Measurements from ENCODE around the gene EEA1. TPM values are rescaled to one million over a fixed set of nuclear protein-coding genes. Genes with fewer than 3 reads are reported as not detected.

EEA1 gene
- total RNA-seq, 1 experiment from 2014 or later: 68.9 TPM

GRCh38 chr12:92735131-92735721 lies 193.9 kb downstream of the EEA1 start:
- Histone ChIP-seq H3K36me3 (ENCODE audit: control insufficient read depth, insufficient read depth, low read length) (no peaks in the 10 kb centered on the region), H3K9me3 (no peaks in the 10 kb centered on the region), H3K4me3 (ENCODE audit: low read depth, low read length) (no peak overlapping the region), H3K27me3 (replicated peaks; ENCODE audit: control insufficient read depth, insufficient read depth, low read length) (no peaks in the 10 kb centered on the region), H3K4me1 (no peaks in the 10 kb centered on the region)
- ChIA-PET POLR2A (no interaction called here), CTCF (interaction anchor here (0.7 kb wide), 1 partner anchor 12 kb away, joined by 3 read pairs; no protein-coding TSS in a partner anchor)
- no peak for DNase-seq
- Mint-ChIP-seq H3K9me3 (ENCODE audit: unreplicated experiment) (no peaks in the 10 kb centered on the region), H3K27me3 (ENCODE audit: insufficient read depth, unreplicated experiment) (peaks cover 23% of the 10 kb centered on the region), H3K27ac (ENCODE audit: unreplicated experiment) (no peak overlapping the region), H3K4me1 (ENCODE audit: low read depth, unreplicated experiment) (no peaks in the 10 kb centered on the region), H3K4me3 (ENCODE audit: unreplicated experiment) (no peak overlapping the region), H3K36me3 (ENCODE audit: insufficient read depth, unreplicated experiment) (no peaks in the 10 kb centered on the region)
- TF ChIP-seq, protein P1, sequence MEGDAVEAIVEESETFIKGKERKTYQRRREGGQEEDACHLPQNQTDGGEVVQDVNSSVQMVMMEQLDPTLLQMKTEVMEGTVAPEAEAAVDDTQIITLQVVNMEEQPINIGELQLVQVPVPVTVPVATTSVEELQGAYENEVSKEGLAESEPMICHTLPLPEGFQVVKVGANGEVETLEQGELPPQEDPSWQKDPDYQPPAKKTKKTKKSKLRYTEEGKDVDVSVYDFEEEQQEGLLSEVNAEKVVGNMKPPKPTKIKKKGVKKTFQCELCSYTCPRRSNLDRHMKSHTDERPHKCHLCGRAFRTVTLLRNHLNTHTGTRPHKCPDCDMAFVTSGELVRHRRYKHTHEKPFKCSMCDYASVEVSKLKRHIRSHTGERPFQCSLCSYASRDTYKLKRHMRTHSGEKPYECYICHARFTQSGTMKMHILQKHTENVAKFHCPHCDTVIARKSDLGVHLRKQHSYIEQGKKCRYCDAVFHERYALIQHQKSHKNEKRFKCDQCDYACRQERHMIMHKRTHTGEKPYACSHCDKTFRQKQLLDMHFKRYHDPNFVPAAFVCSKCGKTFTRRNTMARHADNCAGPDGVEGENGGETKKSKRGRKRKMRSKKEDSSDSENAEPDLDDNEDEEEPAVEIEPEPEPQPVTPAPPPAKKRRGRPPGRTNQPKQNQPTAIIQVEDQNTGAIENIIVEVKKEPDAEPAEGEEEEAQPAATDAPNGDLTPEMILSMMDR (IDR thresholded peaks at IDR 0.05; ENCODE audit: insufficient read depth in 1 of 2, low read depth in 1 of 2, low read length in 1 of 2, severe bottlenecking in 1 of 2, unreplicated experiment in 1 of 2): no peak
- intact Hi-C loops (cut with micrococcal nuclease; ENCODE audit: unreplicated experiment): no loop called here
- no TSS peak for BruUV-seq (replicated peaks)

DNA sequence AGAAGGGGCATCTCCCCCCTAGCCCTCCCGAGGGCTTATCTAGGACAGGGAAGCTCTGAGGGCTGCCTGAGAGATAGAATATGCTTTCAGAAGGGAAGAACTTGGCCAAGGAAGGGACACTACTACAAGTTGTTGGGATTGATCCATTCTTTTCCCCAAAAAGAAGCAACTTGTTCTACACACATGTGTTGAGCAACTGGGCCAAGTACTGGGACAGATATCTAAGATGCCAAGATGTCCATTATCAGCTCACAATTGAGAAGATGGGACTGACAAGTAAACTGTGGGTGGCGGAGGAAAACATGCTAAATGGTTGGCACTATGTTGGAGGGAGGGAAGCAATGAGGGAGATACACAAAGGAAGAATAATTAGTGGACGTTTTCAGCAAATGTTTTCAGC lies 195.4 kb downstream of the EEA1 start:
- H3K9me3 Mint-ChIP-seq (ENCODE audit: unreplicated experiment): no peaks in the 10 kb centered on the region
- BruUV-seq (replicated peaks): no TSS peak
- peaks cover 23% of the 10 kb centered on the region for H3K27me3 Mint-ChIP-seq (ENCODE audit: insufficient read depth, unreplicated experiment)
- H3K27ac Mint-ChIP-seq (ENCODE audit: unreplicated experiment): no peak overlapping the region
- ChIA-PET POLR2A (no interaction called here), CTCF (no interaction called here)
- no peak for DNase-seq
- no peak overlapping the region for H3K4me3 ChIP-seq (ENCODE audit: low read depth, low read length)
- intact Hi-C loops (cut with micrococcal nuclease; ENCODE audit: unreplicated experiment): no loop called here
- no peaks in the 10 kb centered on the region for H3K36me3 ChIP-seq (ENCODE audit: control insufficient read depth, insufficient read depth, low read length)
- H3K4me1 Mint-ChIP-seq (ENCODE audit: low read depth, unreplicated experiment): no peaks in the 10 kb centered on the region
- no peaks in the 10 kb centered on the region for H3K9me3 ChIP-seq
- TF ChIP-seq, protein P1 (IDR thresholded peaks at IDR 0.05; ENCODE audit: insufficient read depth in 1 of 2, low read depth in 1 of 2, low read length in 1 of 2, severe bottlenecking in 1 of 2, unreplicated experiment in 1 of 2): no peak
- no peaks in the 10 kb centered on the region for H3K4me1 ChIP-seq
- H3K27me3 ChIP-seq (replicated peaks; ENCODE audit: control insufficient read depth, insufficient read depth, low read length): no peaks in the 10 kb centered on the region
- H3K4me3 Mint-ChIP-seq (ENCODE audit: unreplicated experiment): no peak overlapping the region
- no peaks in the 10 kb centered on the region for H3K36me3 Mint-ChIP-seq (ENCODE audit: insufficient read depth, unreplicated experiment)

GRCh38 chr12:92733181-92733580 lies 195.9 kb downstream of the EEA1 start:
- H3K9me3 Mint-ChIP-seq (ENCODE audit: unreplicated experiment): no peaks in the 10 kb centered on the region
- TF ChIP-seq, protein P1 (IDR thresholded peaks at IDR 0.05; ENCODE audit: insufficient read depth in 1 of 2, low read depth in 1 of 2, low read length in 1 of 2, severe bottlenecking in 1 of 2, unreplicated experiment in 1 of 2): no peak
- no peaks in the 10 kb centered on the region for H3K36me3 Mint-ChIP-seq (ENCODE audit: insufficient read depth, unreplicated experiment)
- intact Hi-C loops (cut with micrococcal nuclease; ENCODE audit: unreplicated experiment): no loop called here
- ChIA-PET POLR2A (no interaction called here), CTCF (no interaction called here)
- Histone ChIP-seq H3K36me3 (ENCODE audit: control insufficient read depth, insufficient read depth, low read length) (no peaks in the 10 kb centered on the region), H3K4me1 (no peaks in the 10 kb centered on the region), H3K9me3 (no peaks in the 10 kb centered on the region), H3K27me3 (replicated peaks; ENCODE audit: control insufficient read depth, insufficient read depth, low read length) (no peaks in the 10 kb centered on the region), H3K4me3 (ENCODE audit: low read depth, low read length) (no peak overlapping the region)
- no peak overlapping the region for H3K27ac Mint-ChIP-seq (ENCODE audit: unreplicated experiment)
- no peak overlapping the region for H3K4me3 Mint-ChIP-seq (ENCODE audit: unreplicated experiment)
- BruUV-seq (replicated peaks): no TSS peak
- DNase-seq: no peak
- no peaks in the 10 kb centered on the region for H3K4me1 Mint-ChIP-seq (ENCODE audit: low read depth, unreplicated experiment)
- H3K27me3 Mint-ChIP-seq (ENCODE audit: insufficient read depth, unreplicated experiment): peaks cover 23% of the 10 kb centered on the region
